GM10248 (cell line): Measurements from ENCODE around the gene NFIA.

Source experiments
- CTCF ChIA-PET: fragments of 300-600 bp; sonication (Branson Sonifier 250); formaldehyde crosslinking; extraction: SDS; loops from one replicate; lab custom pipeline; 2021; ENCODE audit warnings: antibody characterized with exemption; lab: Yijun Ruan, JAX
- POLR2A ChIA-PET: fragments of 350-650 bp; sonication (Branson Sonifier 250); formaldehyde crosslinking; extraction: SDS; loops from one replicate; lab custom pipeline; 2020; ENCODE audit warnings: antibody characterized with exemption; lab: Yijun Ruan, JAX
- DNase-seq: peaks from one replicate; pipeline ENCODE4 v3.0.0; 2012; ENCODE audit errors: extremely low spot score
- CTCF ChIP-seq: IDR thresholded peaks from 2 replicates; pipeline ENCODE4 v1.5.1; 2012; ENCODE audit warnings: mild to moderate bottlenecking, low read depth; ENCODE audit errors: extremely low read depth, missing control alignments, control extremely low read depth

The NFIA gene

GRCh38 chr1:61190153-61190552 is 107.8 kb downstream of the NFIA start:
- ChIA-PET CTCF (interaction anchor here (1.0 kb wide), 1 partner anchor 158 kb away, joined by 3 read pairs; no protein-coding TSS in a partner anchor), POLR2A (no interaction called here)

GRCh38 chr1:61190618-61191432 is 108.5 kb downstream of the NFIA start:
- DNase-seq: no peak
- ChIA-PET CTCF (interaction anchor here (1.0 kb wide), 1 partner anchor 157 kb away, joined by 3 read pairs; no protein-coding TSS in a partner anchor), POLR2A (no interaction called here)
- TF ChIP-seq CTCF: no peak

More at GRCh38 chr1:61190153-61190552, 107.8 kb downstream of the NFIA start:
- no peak for DNase-seq
- no peak for TF ChIP-seq CTCF

- DNase-seq: no peak
- CTCF ChIA-PET: no interaction called here
- TF ChIP-seq CTCF: no peak
- POLR2A ChIA-PET: no interaction called here
These were observed 109.0 kb downstream of the NFIA start for GRCh38 chr1:61191433-61191720.

- no peak for DNase-seq
- TF ChIP-seq CTCF: no peak
- CTCF ChIA-PET: interaction anchor here (0.7 kb wide), 1 partner anchor 9 kb away, joined by 3 read pairs; no protein-coding TSS in a partner anchor
- POLR2A ChIA-PET: no interaction called here
These were observed 110.4 kb downstream of the NFIA start for GRCh38 chr1:61192663-61193330.

- TF ChIP-seq CTCF: no peak
- no peak for DNase-seq
- ChIA-PET CTCF (interaction anchor here (0.7 kb wide), 1 partner anchor 8 kb away, joined by 3 read pairs; no protein-coding TSS in a partner anchor), POLR2A (no interaction called here)
These were observed 111.4 kb downstream of the NFIA start for GRCh38 chr1:61193808-61194207.

- ChIA-PET CTCF (interaction anchor here (0.9 kb wide), 1 partner anchor 9 kb away, joined by 3 read pairs; no protein-coding TSS in a partner anchor), POLR2A (no interaction called here)
- TF ChIP-seq CTCF: no peak
- no peak for DNase-seq
These were observed 116.2 kb downstream of the NFIA start for GRCh38 chr1:61198554-61198953.
